Endodermal cell (in vitro differentiated cells): ENCODE data around the gene SDR9C7. TPM values are rescaled to one million over a fixed set of nuclear protein-coding genes. Genes with fewer than 3 reads are reported as not detected.

Experiments
- DNase-seq: peaks from one replicate; pipeline ENCODE4 v3.0.0-alpha.2; 2017
- H3K27ac ChIP-seq: 2 replicates; pipeline ENCODE4 v1.5.1; 2013; ENCODE audit warnings: mild to moderate bottlenecking, low read depth, low read length, moderate library complexity
- H3K27me3 ChIP-seq: 2 replicates; pipeline ENCODE4 v1.6.1; 2013; ENCODE audit warnings: mild to moderate bottlenecking, low read length, moderate library complexity; ENCODE audit not compliant: insufficient read depth, control insufficient read depth, poor library complexity, severe bottlenecking
- H3K36me3 ChIP-seq: 2 replicates; pipeline ENCODE4 v1.7.0; 2013; ENCODE audit warnings: mild to moderate bottlenecking, low read length, moderate library complexity; ENCODE audit not compliant: control insufficient read depth, insufficient read depth
- H3K4me1 ChIP-seq: one replicate; pipeline ENCODE4 v1.7.0; 2013; ENCODE audit warnings: low read length; ENCODE audit not compliant: control insufficient read depth, insufficient read depth
- H3K4me3 ChIP-seq: 2 replicates; pipeline ENCODE4 v1.5.1; 2013; ENCODE audit warnings: mild to moderate bottlenecking, low read length, moderate library complexity
- H3K9ac ChIP-seq: 2 replicates; pipeline ENCODE4 v1.6.1; 2013; ENCODE audit warnings: mild to moderate bottlenecking, low read length, moderate library complexity; ENCODE audit not compliant: poor library complexity, severe bottlenecking; ENCODE audit errors: extremely low read depth
- H3K9me3 ChIP-seq: 2 replicates; pipeline ENCODE4 v1.6.1; 2013; ENCODE audit warnings: mild to moderate bottlenecking, low read length, moderate library complexity; ENCODE audit not compliant: control insufficient read depth
- H3K27ac Mint-ChIP-seq: 2 replicates; pipeline ENCODE4 v1.8.0; 2020; ENCODE audit warnings: mixed read lengths
- H3K27me3 Mint-ChIP-seq: 2 replicates; pipeline ENCODE4 v1.8.0; 2021; ENCODE audit warnings: mild to moderate bottlenecking, mixed read lengths; ENCODE audit not compliant: insufficient read depth
- H3K36me3 Mint-ChIP-seq: 2 replicates; pipeline ENCODE4 v1.8.0; 2020; ENCODE audit warnings: low read depth, mixed read lengths
- H3K4me1 Mint-ChIP-seq: 2 replicates; pipeline ENCODE4 v1.8.0; 2020; ENCODE audit warnings: mixed read lengths
- H3K4me3 Mint-ChIP-seq: 2 replicates; pipeline ENCODE4 v1.8.0; 2020; ENCODE audit warnings: mild to moderate bottlenecking, moderate library complexity, mixed read lengths
- H3K9me3 Mint-ChIP-seq: 2 replicates; pipeline ENCODE4 v1.8.0; 2020; ENCODE audit warnings: mild to moderate bottlenecking, mixed read lengths
- WGBS, 2 experiments: methylation state at CpG; one replicate each; pipeline versions ENCODE4 v1.1.5 to v1.1.7; 2013; ENCODE audit warnings: missing lambda C conversion rate in 2 of 2, mixed read lengths in 1 of 2; ENCODE audit not compliant: insufficient coverage in 1 of 2, insufficient read length in 1 of 2; 5-methylcytosine and 5-hydroxymethylcytosine counted together
- total RNA-seq, 2 donors: library from RNA; stranded (reverse); fragmentation: NEBNext Ultra II Directional in 1 of 2; extraction: Animal tissue kit (Norgen Biotek cat#: 25700) in 1 of 2; gene quantifications; 2 replicates in 1 of 2; 3 replicates in 1 of 2; pipeline ENCODE4 v1.2.1, GENCODE V29; 2021
- TF ChIP-seq, protein P1 (sequence below): fragments of 200-600 bp; sonication (generic); conservative IDR thresholded peaks from 2 replicates; pipeline ENCODE4 v1.5.0; 2021; ENCODE audit warnings: antibody characterized with exemption, mild to moderate bottlenecking

Gene SDR9C7
- total RNA-seq, 2 donors from 2014 or later, result not detected

DNA sequence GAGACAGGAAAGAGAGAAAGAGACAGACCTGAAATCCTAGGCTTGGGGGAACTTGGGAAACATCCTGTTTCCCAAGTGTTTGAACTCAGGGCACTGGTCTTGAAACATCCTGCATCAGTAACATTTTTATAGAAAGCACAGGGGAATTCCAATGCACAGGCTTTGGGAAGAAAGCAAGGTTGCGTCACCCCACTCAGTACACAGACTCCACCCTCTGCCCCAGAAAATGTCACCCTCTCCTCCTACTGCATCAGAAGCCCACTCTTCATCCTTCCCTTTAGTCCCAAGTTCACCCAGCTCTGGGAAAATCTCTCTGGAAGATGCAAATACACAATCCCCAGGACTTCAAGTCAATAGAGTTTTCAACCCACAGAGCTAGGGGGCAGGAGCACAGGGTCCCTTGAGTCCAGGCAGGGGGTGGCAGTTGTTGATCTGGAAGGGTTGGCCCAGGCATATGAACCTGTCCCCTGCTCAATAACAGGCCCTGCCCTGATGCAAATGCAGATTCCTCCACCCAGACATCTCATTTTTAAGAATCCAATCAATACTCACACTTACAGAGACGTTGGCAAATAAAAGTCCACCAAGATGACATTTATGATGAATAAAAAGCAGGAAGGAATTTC is 21.5 kb upstream of the SDR9C7 start:
- Histone ChIP-seq H3K36me3 (no peaks in the 10 kb centered on the region), H3K9me3 (peaks cover 8% of the 10 kb centered on the region), H3K4me3 (no peak overlapping the region), H3K27ac (no peak overlapping the region), H3K9ac (no peak overlapping the region), H3K27me3 (no peaks in the 10 kb centered on the region), H3K4me1 (no peaks in the 10 kb centered on the region)
- no peak for DNase-seq
- Mint-ChIP-seq H3K9me3 (peaks cover 25% of the 10 kb centered on the region), H3K27ac (no peak overlapping the region), H3K36me3 (peaks cover 2% of the 10 kb centered on the region), H3K4me3 (no peak overlapping the region), H3K27me3 (peaks cover 21% of the 10 kb centered on the region), H3K4me1 (no peaks in the 10 kb centered on the region)
- WGBS, 2 experiments, result 82 to 100% methylated on average over 1 to 2 of the region's 2 CpGs
- TF ChIP-seq, protein P1, sequence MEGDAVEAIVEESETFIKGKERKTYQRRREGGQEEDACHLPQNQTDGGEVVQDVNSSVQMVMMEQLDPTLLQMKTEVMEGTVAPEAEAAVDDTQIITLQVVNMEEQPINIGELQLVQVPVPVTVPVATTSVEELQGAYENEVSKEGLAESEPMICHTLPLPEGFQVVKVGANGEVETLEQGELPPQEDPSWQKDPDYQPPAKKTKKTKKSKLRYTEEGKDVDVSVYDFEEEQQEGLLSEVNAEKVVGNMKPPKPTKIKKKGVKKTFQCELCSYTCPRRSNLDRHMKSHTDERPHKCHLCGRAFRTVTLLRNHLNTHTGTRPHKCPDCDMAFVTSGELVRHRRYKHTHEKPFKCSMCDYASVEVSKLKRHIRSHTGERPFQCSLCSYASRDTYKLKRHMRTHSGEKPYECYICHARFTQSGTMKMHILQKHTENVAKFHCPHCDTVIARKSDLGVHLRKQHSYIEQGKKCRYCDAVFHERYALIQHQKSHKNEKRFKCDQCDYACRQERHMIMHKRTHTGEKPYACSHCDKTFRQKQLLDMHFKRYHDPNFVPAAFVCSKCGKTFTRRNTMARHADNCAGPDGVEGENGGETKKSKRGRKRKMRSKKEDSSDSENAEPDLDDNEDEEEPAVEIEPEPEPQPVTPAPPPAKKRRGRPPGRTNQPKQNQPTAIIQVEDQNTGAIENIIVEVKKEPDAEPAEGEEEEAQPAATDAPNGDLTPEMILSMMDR, result no peak

GRCh38 chr12:56954958-56955355 is 20.7 kb upstream of the SDR9C7 start:
- no peaks in the 10 kb centered on the region for H3K27me3 ChIP-seq
- Mint-ChIP-seq H3K4me3 (no peak overlapping the region), H3K36me3 (peaks cover 2% of the 10 kb centered on the region), H3K27ac (no peak overlapping the region), H3K27me3 (peaks cover 25% of the 10 kb centered on the region), H3K9me3 (peaks cover 21% of the 10 kb centered on the region), H3K4me1 (no peaks in the 10 kb centered on the region)
- no peak overlapping the region for H3K4me3 ChIP-seq
- H3K27ac ChIP-seq, result no peak overlapping the region
- TF ChIP-seq, protein P1, result no peak
- 78 to 80% methylated on average over 1 to 6 of the region's 6 CpGs for WGBS, 2 experiments
- H3K9me3 ChIP-seq, result peaks cover 8% of the 10 kb centered on the region
- no peaks in the 10 kb centered on the region for H3K36me3 ChIP-seq
- no peak for DNase-seq
- H3K9ac ChIP-seq, result no peak overlapping the region
- no peaks in the 10 kb centered on the region for H3K4me1 ChIP-seq

- peak; percentile 35 for DNase-seq
- Histone ChIP-seq H3K27me3 (no peaks in the 10 kb centered on the region), H3K9ac (no peak overlapping the region), H3K4me3 (no peak overlapping the region), H3K9me3 (peaks cover 8% of the 10 kb centered on the region), H3K4me1 (no peaks in the 10 kb centered on the region), H3K36me3 (no peaks in the 10 kb centered on the region), H3K27ac (no peak overlapping the region)
- H3K27ac Mint-ChIP-seq, result no peak overlapping the region
- H3K4me3 Mint-ChIP-seq, result no peak overlapping the region
- TF ChIP-seq, protein P1, result no peak
- H3K27me3 Mint-ChIP-seq, result peaks cover 25% of the 10 kb centered on the region
- peaks cover 2% of the 10 kb centered on the region for H3K36me3 Mint-ChIP-seq
- H3K4me1 Mint-ChIP-seq, result no peaks in the 10 kb centered on the region
- 85 to 91% methylated on average over 4 to 6 of the region's 6 CpGs for WGBS, 2 experiments
- peaks cover 21% of the 10 kb centered on the region for H3K9me3 Mint-ChIP-seq
Observed at GRCh38 chr12:56954057-56954957, 20.1 kb upstream of the SDR9C7 start.
